ENCODE results near the gene CHRNA4.

CHRNA4 gene

GRCh38 chr20:63320041-63320511, 41.1 kb downstream of the CHRNA4 start:
- no peak for DNase-seq (ENCODE audit: low spot score)

- DNase-seq (ENCODE audit: low spot score): no peak
Measured at GRCh38 chr20:63319164-63320040, 41.7 kb downstream of the CHRNA4 start.

DNA sequence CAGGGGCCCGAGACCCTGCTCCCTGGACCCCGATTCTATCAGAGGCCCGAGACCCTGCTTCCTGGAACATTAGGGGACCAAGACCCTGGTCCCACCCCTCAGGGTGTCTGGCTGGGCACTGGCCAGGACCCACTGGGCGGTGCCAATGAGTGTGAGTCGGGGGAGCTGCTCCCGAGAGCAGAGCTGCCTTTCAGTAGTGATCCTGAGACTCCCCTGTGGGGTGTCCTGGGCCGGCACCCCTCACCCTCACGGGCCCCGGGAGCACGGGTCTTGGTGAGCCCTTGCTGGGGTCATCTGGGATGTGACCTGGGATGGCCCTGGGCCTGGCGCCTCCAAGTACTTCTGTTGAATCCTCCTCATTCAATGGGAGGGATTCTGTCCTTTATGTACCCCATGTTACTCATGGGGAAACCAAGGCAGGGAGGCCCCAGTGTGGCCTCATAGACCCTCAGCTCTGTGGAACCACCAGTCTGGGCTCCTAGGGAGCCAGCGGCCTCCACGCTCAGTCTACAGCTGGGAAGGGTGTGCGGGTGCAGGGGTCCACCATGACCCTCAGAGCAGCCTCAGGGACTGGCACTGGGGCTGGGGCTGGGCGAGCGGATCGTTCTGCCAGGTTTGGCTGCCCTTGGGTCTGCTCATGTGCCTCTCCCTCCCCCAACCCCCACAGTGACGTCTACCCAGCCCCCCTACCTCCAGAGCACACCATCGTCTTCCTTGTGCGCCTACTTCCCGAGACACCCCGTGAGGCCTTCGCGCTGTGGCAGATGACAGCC, 42.6 kb downstream of the CHRNA4 start:
- DNase-seq (ENCODE audit: low spot score): no peak

DNA sequence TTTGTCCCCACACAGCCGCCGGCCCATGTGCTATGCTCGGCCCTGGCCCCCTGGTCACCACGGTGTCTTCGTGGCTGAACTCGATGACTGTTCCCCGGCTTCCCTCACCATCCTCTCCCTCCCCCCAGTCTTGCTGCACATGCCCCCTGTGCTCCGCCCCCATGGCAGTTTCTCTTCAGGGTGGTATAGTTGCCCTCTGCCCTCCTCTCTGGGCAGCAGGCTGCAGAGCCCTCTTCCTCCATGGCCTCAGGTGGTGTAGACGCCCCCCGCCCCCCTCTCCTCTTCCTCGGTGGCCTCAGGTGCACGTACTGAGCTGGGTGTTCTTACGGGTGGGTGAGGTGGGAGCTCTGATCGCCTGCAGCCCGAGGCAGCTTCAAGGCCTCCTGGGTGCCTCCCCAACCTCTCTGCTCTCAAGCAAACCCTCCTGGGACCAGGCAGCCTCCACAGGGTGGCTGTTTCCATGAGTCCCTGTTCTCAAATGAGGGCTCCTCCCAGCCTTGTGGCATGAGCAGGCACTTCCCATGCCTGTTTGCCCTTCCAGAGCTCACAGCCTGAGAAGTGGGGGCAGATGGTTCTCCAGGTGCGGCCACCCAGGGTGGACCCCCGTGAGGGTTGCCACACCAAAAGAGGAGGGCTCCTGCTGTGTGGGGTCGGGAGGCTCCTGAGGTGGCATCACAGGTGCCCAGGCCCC, 43.4 kb downstream of the CHRNA4 start:
- no peak for DNase-seq (ENCODE audit: low spot score)

GRCh38 chr20:63317061-63317460, 44.1 kb downstream of the CHRNA4 start:
- no peak for DNase-seq (ENCODE audit: low spot score)

- DNase-seq (ENCODE audit: low spot score): no peak
Measured at GRCh38 chr20:63316502-63316921, 44.6 kb downstream of the CHRNA4 start.

DNA sequence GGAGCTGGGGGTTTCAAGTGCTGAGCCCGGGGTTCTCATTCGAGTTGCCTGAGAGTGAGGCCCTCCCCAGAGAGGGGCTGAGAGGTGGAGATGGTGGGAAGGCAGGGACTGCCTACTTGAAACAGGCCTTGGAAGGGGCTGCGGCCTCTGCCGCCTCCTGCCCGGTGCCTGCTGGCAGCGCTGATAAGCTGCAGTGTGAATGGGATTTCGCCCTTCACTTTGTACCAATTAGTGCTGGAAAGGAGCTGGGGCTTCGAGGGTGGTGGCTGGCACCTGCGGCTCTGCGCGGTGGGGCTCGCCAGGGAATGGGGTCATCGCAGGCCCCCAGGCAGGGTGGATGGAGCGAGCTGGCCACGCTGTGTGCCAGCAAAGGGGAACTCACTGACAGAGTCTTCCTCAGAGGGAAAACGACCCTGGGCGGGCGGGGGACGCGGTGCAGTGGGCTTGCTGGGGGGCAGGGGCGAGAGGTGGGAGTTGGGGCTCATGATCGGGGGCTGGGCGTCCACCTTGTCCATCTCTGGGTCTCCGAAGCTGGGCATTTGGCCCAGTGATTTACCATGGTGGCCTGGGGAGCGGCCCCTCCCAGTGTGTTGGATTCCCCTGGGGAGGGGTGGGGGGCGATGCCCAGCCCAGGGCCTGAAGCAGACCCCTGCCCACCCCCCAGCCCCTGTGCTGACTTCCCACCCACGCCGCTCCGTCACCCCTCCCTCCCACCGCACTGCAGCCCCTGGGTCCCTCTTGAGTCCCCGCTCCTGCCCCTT, 45.2 kb downstream of the CHRNA4 start:
- DNase-seq (ENCODE audit: low spot score): no peak

GRCh38 chr20:63315240-63315689, 45.9 kb downstream of the CHRNA4 start:
- DNase-seq (ENCODE audit: low spot score): no peak

GRCh38 chr20:63314566-63315239, 46.4 kb downstream of the CHRNA4 start:
- DNase-seq (ENCODE audit: low spot score): no peak

GRCh38 chr20:63314015-63314471, 47.1 kb downstream of the CHRNA4 start:
- DNase-seq (ENCODE audit: low spot score): no peak

GRCh38 chr20:63313349-63314014, 47.7 kb downstream of the CHRNA4 start:
- no peak for DNase-seq (ENCODE audit: low spot score)

DNA sequence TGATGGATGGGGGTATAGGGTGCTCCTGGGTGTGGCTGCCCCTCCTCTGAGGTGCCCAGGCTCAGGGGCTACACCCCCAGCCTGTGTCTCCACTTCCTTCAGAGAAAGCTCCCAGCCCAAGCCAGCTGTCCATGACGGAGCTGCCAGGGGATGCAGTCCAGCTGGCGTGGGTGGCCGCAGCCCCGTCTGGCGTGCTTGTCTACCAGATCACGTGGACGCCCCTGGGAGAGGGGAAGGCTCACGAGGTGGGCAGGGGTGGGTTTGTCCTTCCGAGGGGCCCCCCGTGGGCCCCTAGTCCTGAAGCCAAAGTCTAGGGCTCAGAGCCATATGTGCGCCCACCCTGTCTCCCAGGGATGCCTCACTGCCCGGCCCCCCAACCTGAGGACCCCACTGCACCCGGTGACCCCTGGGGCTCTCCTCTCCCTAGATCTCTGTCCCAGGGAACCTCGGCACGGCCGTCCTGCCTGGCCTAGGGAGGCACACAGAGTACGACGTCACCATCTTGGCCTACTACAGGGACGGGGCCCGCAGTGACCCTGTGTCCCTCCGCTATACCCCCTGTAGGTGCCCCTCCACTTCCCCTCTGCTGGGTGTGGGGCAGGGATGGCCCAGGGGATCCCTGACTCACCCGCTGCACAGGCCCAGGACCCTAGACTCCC, 48.3 kb downstream of the CHRNA4 start:
- no peak for DNase-seq (ENCODE audit: low spot score)

GRCh38 chr20:63312273-63312672, 48.9 kb downstream of the CHRNA4 start:
- DNase-seq (ENCODE audit: low spot score): no peak

DNA sequence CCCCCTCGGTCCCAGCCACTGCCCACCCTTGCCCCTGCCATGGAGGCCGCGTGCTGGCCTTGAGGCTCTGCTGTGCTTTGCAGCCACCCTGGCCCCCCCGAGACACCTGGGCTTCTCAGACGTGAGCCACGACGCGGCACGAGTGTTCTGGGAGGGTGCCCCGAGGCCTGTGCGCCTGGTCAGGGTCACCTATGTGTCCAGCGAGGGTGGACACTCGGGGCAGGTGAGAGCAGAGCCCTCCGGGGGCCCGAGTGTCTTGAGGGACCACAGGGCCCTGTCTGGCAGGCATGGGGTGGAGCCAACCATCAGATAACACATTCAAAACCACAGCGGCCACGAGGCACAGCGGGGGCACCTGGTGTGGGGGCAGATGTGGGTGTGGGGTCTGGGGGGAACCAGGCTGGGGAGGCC, 49.3 kb downstream of the CHRNA4 start:
- DNase-seq (ENCODE audit: low spot score): no peak

DNA sequence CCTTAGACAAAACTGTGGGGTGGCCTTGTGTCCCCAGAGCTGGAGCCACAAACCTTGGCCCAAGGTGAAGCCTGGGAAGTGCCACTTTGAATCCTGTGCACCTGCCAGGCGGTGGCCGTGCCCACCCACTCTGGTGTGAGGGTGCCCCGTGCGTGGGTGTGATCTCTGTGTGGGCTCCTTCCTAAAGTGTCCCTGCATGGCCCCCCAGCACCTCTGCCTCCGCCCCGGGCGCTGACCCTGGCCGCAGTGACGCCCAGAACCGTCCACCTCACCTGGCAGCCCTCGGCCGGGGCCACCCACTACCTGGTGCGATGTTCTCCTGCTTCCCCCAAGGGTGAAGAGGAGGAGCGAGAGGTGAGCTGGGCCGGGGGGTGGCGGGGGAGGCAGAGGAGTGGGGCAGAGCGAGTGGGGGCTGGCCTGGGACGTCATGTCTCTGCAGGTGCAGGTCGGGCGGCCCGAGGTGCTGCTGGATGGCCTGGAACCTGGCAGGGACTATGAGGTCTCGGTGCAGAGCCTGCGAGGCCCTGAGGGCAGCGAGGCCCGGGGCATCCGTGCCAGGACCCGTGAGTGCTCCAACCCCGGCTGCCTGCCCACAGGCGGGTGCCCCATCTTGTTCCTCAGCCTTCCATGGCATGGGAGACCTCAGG, 49.8 kb downstream of the CHRNA4 start:
- no peak for DNase-seq (ENCODE audit: low spot score)

DNA sequence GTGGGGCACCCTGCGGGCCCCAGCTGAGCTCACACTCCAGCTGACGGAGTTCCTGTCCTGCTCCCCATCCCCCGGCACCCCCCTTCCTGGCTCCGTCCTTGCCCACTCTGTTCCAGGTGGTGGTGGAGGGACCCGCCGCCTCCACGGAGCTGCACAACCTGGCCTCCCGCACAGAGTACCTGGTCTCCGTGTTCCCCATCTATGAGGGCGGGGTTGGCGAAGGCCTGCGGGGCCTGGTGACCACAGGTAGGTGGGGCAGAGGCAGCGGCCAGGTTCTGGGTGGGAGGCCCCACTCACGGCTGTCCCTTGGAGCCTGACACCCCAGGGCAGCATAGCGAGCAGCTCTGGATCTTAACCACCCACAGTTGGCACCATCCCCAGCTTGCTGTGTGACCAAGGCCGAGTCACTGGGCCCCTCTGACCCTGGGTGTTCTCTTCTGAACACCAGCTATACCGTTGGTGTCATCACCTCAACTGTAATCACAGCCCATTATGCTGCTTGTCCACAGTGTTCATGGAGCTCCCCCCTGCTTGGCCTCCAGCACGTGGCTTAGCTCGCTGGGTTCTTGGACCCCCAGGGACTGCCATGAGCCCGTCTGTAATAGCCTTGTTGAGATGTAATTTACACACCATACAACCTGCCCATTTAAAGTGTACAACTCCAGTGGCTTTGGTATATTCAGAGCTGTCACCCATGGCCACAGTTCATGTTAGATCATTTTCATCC, 50.7 kb downstream of the CHRNA4 start:
- DNase-seq (ENCODE audit: low spot score): no peak

DNA sequence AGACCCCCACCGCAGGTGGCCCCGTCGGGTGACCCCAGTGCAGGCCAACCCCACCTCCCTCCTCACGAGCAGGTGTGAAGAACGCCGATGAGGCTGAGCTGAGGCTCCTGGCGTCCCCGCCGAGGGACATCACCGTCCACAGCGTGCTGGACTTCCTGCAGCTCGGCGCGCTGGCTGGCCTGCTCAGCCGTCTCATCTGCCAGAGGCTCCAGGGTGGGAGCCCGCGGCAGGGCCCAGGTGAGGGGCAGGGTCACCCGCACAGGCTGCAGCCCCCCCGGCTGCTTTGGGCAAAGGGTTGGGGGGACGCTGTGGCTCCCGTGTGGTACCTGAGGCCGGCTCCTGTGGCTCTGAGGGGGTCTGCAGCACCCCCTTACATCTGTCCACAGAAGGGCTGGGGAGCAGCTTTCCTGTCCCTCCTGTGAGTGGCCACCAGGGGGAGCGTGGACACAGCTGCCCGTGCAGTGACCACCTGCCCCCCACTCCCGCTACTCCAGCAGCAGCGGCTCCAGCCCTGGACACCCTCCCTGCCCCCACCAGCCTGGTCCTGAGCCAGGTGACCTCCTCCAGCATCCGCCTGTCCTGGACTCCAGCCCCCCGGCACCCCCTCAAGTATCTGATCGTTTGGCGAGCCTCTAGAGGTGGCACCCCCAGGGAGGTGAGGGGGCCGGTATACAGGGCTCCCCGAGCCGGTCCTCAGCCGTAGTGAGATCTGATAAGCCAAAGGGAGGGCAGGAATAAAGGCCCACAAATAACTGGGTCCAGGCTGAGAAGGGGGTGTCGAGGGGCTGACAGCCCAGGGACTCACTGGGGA, 51.7 kb downstream of the CHRNA4 start:
- peak; percentile 84 for DNase-seq (ENCODE audit: low spot score)
